K562 (cell line): ENCODE results near the gene ZKSCAN8. TPM values are rescaled to one million over a fixed set of nuclear protein-coding genes. Genes with fewer than 3 reads are reported as not detected.
A peak's percentile ranks its signal among the peaks of the same experiment; 100 is the strongest.

Source experiments
- ATAC-seq: fragments of 200-7000 bp; cut with Tn5 transposase; 3 replicates; pipeline ENCODE4 v1.9.1; 2020; ENCODE audit warnings: moderate library complexity
- BruUV-seq: library from RNA; stranded (reverse); fragments of 400-500 nt; replicated peaks from 2 replicates; lab custom pipeline; 2021; lab: Mats Ljungman, UMichigan
- CTCF ChIA-PET: fragments of 300-600 bp; formaldehyde crosslinking; extraction: SDS; loops from one replicate; lab custom pipeline; 2021; ENCODE audit warnings: low intra/inter-chr PET ratio; lab: Yijun Ruan, JAX
- POLR2A ChIA-PET: fragments of 300-600, 350-650 bp; sonication (Branson Sonifier 250); formaldehyde crosslinking; extraction: SDS; loops from one replicate; lab custom pipeline; 2021; ENCODE audit warnings: antibody characterized with exemption, inconsistent platforms; lab: Yijun Ruan, JAX
- DNase-seq, 4 experiments: peaks; one replicate each; pipeline versions ENCODE4 v3.0.0 to v3.0.0-alpha.2; 2011 to 2018; ENCODE audit warnings: low spot score in 3 of 4, mixed read lengths in 3 of 4; ENCODE audit errors: extremely low read depth in 1 of 4
- FAIRE-seq: peaks from 2 replicates; lab custom pipeline; 2011; peaks lifted over from hg19 to GRCh38; lab: Jason Lieb, UNC
- H2AFZ ChIP-seq: 2 replicates; pipeline ENCODE4 v1.6.0; 2011; ENCODE audit warnings: low read depth, low read length, control low read depth, inconsistent platforms
- H3K27ac ChIP-seq: fragments of 200-600 bp; 3 replicates; pipeline ENCODE4 v1.8.0; 2011; ENCODE audit warnings: low read depth, mild to moderate bottlenecking, control low read depth, inconsistent platforms, low read length, moderate library complexity, mixed read lengths; ENCODE audit errors: extremely low read depth
- H3K27me3 ChIP-seq, 2 experiments: fragments of 300-600 bp in 1 of 2; 2 replicates in 1 of 2; 3 replicates in 1 of 2; pipeline versions ENCODE4 v1.6.0 to v1.8.0; 2011; ENCODE audit warnings: inconsistent platforms in 2 of 2, low read length in 2 of 2, mild to moderate bottlenecking in 1 of 2, mixed read lengths in 1 of 2, moderate library complexity in 1 of 2; ENCODE audit not compliant: control insufficient read depth in 2 of 2, insufficient read depth in 2 of 2
- H3K36me3 ChIP-seq: fragments of 300-600 bp; 3 replicates; pipeline ENCODE4 v1.8.0; 2011; ENCODE audit warnings: mild to moderate bottlenecking, low read length, inconsistent platforms; ENCODE audit not compliant: control insufficient read depth, insufficient read depth
- H3K4me1 ChIP-seq, 2 experiments: fragments of 200-600 bp in 1 of 2; replicated peaks in 1 of 2; 2 replicates in 1 of 2; 3 replicates in 1 of 2; pipeline versions ENCODE4 v1.5.1 to v1.8.0; 2011; ENCODE audit warnings: inconsistent platforms in 2 of 2, low read length in 2 of 2, mild to moderate bottlenecking in 1 of 2, mixed read lengths in 1 of 2, moderate library complexity in 1 of 2; ENCODE audit not compliant: control insufficient read depth in 2 of 2, insufficient read depth in 2 of 2
- H3K4me2 ChIP-seq: 2 replicates; pipeline ENCODE4 v1.6.1; 2011; ENCODE audit warnings: low read length, control low read depth, inconsistent platforms, mixed read lengths; ENCODE audit not compliant: insufficient read depth
- H3K4me3 ChIP-seq: fragments of 200-600 bp; sonication (generic), shearing (Covaris generic); 2 replicates; pipeline ENCODE4 v1.5.1; 2016; ENCODE audit warnings: control low read depth, inconsistent platforms
- H3K79me2 ChIP-seq: fragments of 200-600 bp; 3 replicates; pipeline ENCODE4 v1.8.0; 2011; ENCODE audit warnings: low read length, inconsistent platforms; ENCODE audit not compliant: control insufficient read depth, insufficient read depth
- H3K9ac ChIP-seq, 2 experiments: 2 replicates each; pipeline versions ENCODE4 v1.6.0 to v1.6.1; 2011; ENCODE audit warnings: low read depth in 2 of 2, low read length in 2 of 2, control low read depth in 1 of 2, inconsistent platforms in 1 of 2, mild to moderate bottlenecking in 1 of 2, mixed read lengths in 1 of 2; ENCODE audit not compliant: insufficient read depth in 1 of 2
- H3K9me1 ChIP-seq: one replicate; pipeline ENCODE4 v1.6.0; 2011; ENCODE audit warnings: inconsistent platforms, mild to moderate bottlenecking, low read length, moderate library complexity; ENCODE audit not compliant: control insufficient read depth, insufficient read depth
- H3K9me3 ChIP-seq: replicated peaks from 2 replicates; pipeline ENCODE4 v1.5.1; 2011; ENCODE audit warnings: low read depth, low read length, inconsistent platforms; ENCODE audit not compliant: control insufficient read depth, insufficient read depth
- H4K20me1 ChIP-seq: replicated peaks from 2 replicates; pipeline ENCODE4 v1.6.1; 2011; ENCODE audit warnings: low read length, inconsistent platforms, mixed read lengths; ENCODE audit not compliant: control insufficient read depth, insufficient read depth
- CTCF ChIP-seq, 3 experiments: IDR thresholded peaks in 2 of 3; conservative IDR thresholded peaks in 1 of 3; 2 replicates each; pipeline ENCODE4 v1.5.1; 2011 to 2012; ENCODE audit warnings: low read length in 3 of 3, mild to moderate bottlenecking in 3 of 3, control low read depth in 2 of 3, improper control_type of control experiment in 1 of 3, inconsistent platforms in 1 of 3, low read depth in 1 of 3, mixed read lengths in 1 of 3, moderate library complexity in 1 of 3; ENCODE audit not compliant: insufficient read depth in 2 of 3
- ETS1 ChIP-seq: conservative IDR thresholded peaks from 2 replicates; pipeline ENCODE4 v1.6.1; 2011; ENCODE audit warnings: low read depth, mild to moderate bottlenecking, low read length; ENCODE audit not compliant: control insufficient read depth
- GTF2F1 ChIP-seq: IDR thresholded peaks from 2 replicates; pipeline ENCODE4 v1.6.1; 2011; ENCODE audit warnings: low read depth, low read length, improper control_type of control experiment
- PTBP1 ChIP-seq: fragments of 200-400 bp; formaldehyde crosslinking; IDR thresholded peaks from 2 replicates; pipeline ENCODE4 v1.6.1; 2017; ENCODE audit warnings: low read depth, low read length
- PURB ChIP-seq: sonication (generic); formaldehyde crosslinking; IDR thresholded peaks from 2 replicates; pipeline ENCODE4 v1.9.0; 2021; ENCODE audit warnings: low read depth, mild to moderate bottlenecking, missing genetic modification reagents
- ZSCAN29 ChIP-seq: fragments of 450-650 bp; IDR thresholded peaks from 2 replicates; pipeline ENCODE4 v1.6.1; 2017
- WGBS: fragments of 100-300 bp; shearing (Covaris generic); methylation state at CpG from one replicate; pipeline ENCODE4 v1.1.6; 2016; ENCODE audit warnings: low coverage, mixed read lengths; ENCODE audit not compliant: insufficient coverage; ENCODE audit errors: missing lambda C conversion rate; 5-methylcytosine and 5-hydroxymethylcytosine counted together
- in situ Hi-C: fragments of 300-500 bp; cut with MboI; formaldehyde crosslinking; loops from 4 replicates; pipeline ENCODE4 v1.15.0; 2018; ENCODE audit warnings: inconsistent platforms, mixed read lengths
- intact Hi-C: fragments of 100-400 bp; cut with micrococcal nuclease; formaldehyde crosslinking; loops from 2 replicates; pipeline ENCODE4 v1.14.2; 2022
- polyA plus RNA-seq, 8 experiments: library from polyadenylated mRNA; depleted of rRNA in 4 of 8; stranded (reverse) in 5 of 8; unstranded in 3 of 8; fragments of >200 nt; fragmentation: Nextera tagmentation in 2 of 8; fragmentation: Illumina TruSeq in 1 of 8; extraction: Ambion mirVana in 2 of 8; extraction: Trizol in 1 of 8; gene quantifications; 2 replicates each; pipeline versions ENCODE4 v1.2.1 to v1.2.3, GENCODE V29; 2011 to 2014; ENCODE audit warnings: inconsistent platforms in 1 of 8, missing spikeins in 1 of 8
- total RNA-seq, 7 experiments: library from RNA; depleted of rRNA in 6 of 7; stranded (reverse); fragments of >200 nt in 6 of 7; fragmentation: Illumina TruSeq in 2 of 7; extraction: Trizol in 2 of 7; gene quantifications; 2 replicates each; pipeline versions ENCODE4 v1.2.1 to v1.2.3, GENCODE V29; 2011 to 2021; ENCODE audit warnings: low replicate concordance in 1 of 7
- TF ChIP-seq, protein P1 (sequence below): sonication (generic); formaldehyde crosslinking; IDR thresholded peaks from 2 replicates; pipeline ENCODE4 v1.8.1; 2023; ENCODE audit warnings: mild to moderate bottlenecking, missing genetic modification reagents
- TF ChIP-seq, protein P2 (sequence below): fragments of 450-650 bp; conservative IDR thresholded peaks from 2 replicates; pipeline ENCODE4 v1.6.1; 2016; ENCODE audit warnings: missing genetic modification characterization, low read depth, mild to moderate bottlenecking, missing compliant biosample characterization, moderate library complexity

The ZKSCAN8 gene
- total and polyA plus RNA-seq, 9 of the 15 experiments (the other 6 are each of a cell fraction or from before 2014, with no cell fraction given): 3.3 to 37.7 (median 21.7) TPM

DNA sequence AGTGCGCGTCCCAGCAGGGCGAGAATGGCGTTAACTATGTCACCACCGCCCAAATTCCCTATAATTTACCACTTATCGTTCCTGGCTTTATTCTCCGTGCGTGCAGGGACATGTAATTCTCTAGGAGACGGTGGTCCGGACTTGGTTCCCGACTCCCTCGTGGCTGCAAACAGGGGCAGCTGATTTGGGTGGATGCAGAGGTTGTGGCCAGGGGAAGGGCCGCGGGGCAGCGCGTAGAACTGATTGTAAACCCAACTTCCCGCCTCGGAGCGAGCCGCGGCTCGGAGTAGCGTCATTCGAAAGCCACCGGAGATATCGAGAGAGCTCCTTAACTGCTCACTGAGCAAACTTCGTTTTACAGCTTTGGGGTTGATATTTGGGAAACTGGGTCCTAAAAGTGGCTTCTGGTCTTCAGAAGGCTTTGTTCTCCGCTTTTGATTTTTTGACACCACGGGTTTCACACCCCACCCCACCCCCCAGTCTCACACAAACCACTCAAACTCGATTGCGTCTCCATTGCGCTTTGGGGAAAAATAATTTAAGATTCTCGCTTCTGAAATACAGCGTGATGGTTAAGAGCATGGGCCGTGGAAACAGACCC lies 65.9 kb downstream of the ZKSCAN8 start:
- POLR2A ChIA-PET: no interaction called here

More for the DNA sequence above, 65.9 kb downstream of the ZKSCAN8 start:
- CTCF ChIA-PET: no interaction called here
- Histone ChIP-seq H3K27me3 (no peaks in the 10 kb centered on the region), H3K36me3 (no peaks in the 10 kb centered on the region), H3K9me3 (peaks cover 5% of the 10 kb centered on the region; the same call in 1 of the 2 replicates), H3K4me1 (peaks cover 7 to 9% of the 10 kb centered on the region in 2 experiments), H2AFZ (no peak overlapping the region), H3K27ac (no peak overlapping the region), H4K20me1 (no peaks in the 10 kb centered on the region), H3K9ac (no peak overlapping the region), H3K4me3 (no peak overlapping the region), H3K9me1 (no peaks in the 10 kb centered on the region), H3K4me2 (no peak overlapping the region), H3K79me2 (no peaks in the 10 kb centered on the region)
- FAIRE-seq (no peak), ATAC-seq (no peak), DNase-seq (no peak)
- TF ChIP-seq CTCF (IDR thresholded peaks at IDR 0.05 in 2 of 3, conservative IDR thresholded peaks at IDR 0.05 in 1 of 3; ENCODE audit: insufficient read depth in 2 of 3, low read depth in 1 of 3, low read length in 3 of 3) (no peak), PTBP1 (no peak), PURB (CRISPR knock-in tag) (no peak), GTF2F1 (no peak), ZSCAN29 (no peak), ETS1 (no peak)
- TF ChIP-seq, protein P1, sequence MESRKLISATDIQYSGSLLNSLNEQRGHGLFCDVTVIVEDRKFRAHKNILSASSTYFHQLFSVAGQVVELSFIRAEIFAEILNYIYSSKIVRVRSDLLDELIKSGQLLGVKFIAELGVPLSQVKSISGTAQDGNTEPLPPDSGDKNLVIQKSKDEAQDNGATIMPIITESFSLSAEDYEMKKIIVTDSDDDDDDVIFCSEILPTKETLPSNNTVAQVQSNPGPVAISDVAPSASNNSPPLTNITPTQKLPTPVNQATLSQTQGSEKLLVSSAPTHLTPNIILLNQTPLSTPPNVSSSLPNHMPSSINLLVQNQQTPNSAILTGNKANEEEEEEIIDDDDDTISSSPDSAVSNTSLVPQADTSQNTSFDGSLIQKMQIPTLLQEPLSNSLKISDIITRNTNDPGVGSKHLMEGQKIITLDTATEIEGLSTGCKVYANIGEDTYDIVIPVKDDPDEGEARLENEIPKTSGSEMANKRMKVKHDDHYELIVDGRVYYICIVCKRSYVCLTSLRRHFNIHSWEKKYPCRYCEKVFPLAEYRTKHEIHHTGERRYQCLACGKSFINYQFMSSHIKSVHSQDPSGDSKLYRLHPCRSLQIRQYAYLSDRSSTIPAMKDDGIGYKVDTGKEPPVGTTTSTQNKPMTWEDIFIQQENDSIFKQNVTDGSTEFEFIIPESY (CRISPR knock-in tag): peak; percentile 82
- TF ChIP-seq, protein P2, sequence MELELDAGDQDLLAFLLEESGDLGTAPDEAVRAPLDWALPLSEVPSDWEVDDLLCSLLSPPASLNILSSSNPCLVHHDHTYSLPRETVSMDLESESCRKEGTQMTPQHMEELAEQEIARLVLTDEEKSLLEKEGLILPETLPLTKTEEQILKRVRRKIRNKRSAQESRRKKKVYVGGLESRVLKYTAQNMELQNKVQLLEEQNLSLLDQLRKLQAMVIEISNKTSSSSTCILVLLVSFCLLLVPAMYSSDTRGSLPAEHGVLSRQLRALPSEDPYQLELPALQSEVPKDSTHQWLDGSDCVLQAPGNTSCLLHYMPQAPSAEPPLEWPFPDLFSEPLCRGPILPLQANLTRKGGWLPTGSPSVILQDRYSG (tag): no peak
- WGBS: 87% methylated on average over 34 of the region's 35 CpGs
- BruUV-seq: no TSS peak
- in situ Hi-C loops: no loop called here
- intact Hi-C loops: no loop called here
